HEK293T (cell line): ENCODE data around the gene TRIM16.

Source experiments
- BHLHE40 ChIP-seq: fragments of 450-650 bp; IDR thresholded peaks from 2 replicates; pipeline ENCODE4 v1.6.1; 2016; ENCODE audit warnings: mild to moderate bottlenecking, moderate library complexity, borderline replicate concordance
- FOXM1 ChIP-seq: fragments of 450-650 bp; IDR thresholded peaks from 2 replicates; pipeline ENCODE4 v1.6.1; 2017; ENCODE audit warnings: mild to moderate bottlenecking, borderline replicate concordance
- LEF1 ChIP-seq: fragments of 450-650 bp; IDR thresholded peaks from 2 replicates; pipeline ENCODE4 v1.6.1; 2017; ENCODE audit warnings: mild to moderate bottlenecking, borderline replicate concordance
- NFRKB ChIP-seq: fragments of 450-650 bp; IDR thresholded peaks from 2 replicates; pipeline ENCODE4 v1.6.1; 2016; ENCODE audit warnings: mild to moderate bottlenecking, moderate library complexity
- TARDBP ChIP-seq: fragments of 450-650 bp; IDR thresholded peaks from 2 replicates; pipeline ENCODE4 v1.6.1; 2016
- ZNF384 ChIP-seq: fragments of 450-650 bp; IDR thresholded peaks from 2 replicates; pipeline ENCODE4 v1.6.1; 2016

- TF ChIP-seq LEF1: no peak
- no peak for TF ChIP-seq NFRKB
- no peak for TF ChIP-seq BHLHE40
- TF ChIP-seq ZNF384: no peak
- TF ChIP-seq FOXM1: no peak
- no peak for TF ChIP-seq TARDBP
These were observed 29.1 kb downstream of the TRIM16 start for GRCh38 chr17:15654886-15655561.
